ENCODE measurements around the gene PRUNE2.

The PRUNE2 gene

DNA sequence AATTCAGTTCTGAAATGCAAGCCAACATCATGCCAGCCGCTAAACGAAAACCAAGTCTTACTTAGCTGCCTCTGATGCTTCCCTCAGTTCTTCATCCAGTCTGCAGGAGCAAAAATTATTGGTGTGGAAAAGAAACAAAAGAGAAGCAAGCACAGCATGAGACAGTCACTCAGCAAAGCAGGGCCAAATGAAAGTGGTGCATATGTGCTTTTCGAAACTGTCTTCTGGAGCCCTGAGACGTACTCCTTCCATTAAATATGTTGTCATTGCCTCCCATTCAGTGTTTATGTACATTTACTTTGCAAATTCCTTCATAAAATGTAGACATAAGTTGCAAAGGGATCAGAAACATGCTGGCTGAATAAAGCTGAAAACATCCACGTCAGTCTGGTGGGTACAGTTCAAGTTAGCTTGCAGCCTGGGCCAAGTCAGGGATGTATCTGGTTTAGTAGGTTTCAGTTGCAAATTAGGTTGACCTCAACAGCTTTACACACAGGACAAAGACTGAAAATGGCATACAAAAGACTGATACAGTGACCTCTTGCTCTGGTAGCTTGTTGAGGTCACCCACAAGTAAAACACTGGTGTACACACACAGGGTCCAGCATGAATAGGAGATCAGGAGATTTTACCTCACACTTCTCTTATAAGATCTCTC is 281.4 kb downstream of the PRUNE2 start:
- DNase-seq (ENCODE audit: low read depth): no peak

- no peak for DNase-seq (ENCODE audit: low read depth)
Measured at GRCh38 chr9:76620996-76621395, 284.9 kb downstream of the PRUNE2 start.

- DNase-seq (ENCODE audit: low read depth): no peak
Measured at GRCh38 chr9:76620581-76620980, 285.3 kb downstream of the PRUNE2 start.

DNA sequence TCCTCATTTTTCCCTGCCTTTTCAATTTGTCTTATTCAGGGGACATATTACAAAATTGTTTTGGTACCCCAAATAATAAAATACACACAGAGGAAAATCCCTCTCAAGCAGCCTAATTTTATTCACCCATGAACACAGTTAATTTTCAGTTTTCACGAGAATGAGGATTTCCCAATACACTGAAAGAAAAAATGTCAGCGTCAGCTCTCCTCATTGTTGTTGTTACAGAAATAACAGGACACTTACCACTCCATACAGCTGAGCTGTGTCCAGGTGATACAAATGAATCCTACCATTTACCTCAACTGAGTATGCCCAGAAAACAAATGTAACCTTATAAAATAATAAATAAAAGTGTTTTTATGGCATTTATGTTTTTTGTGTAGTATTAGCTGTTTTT is 286.3 kb downstream of the PRUNE2 start:
- no peak for DNase-seq (ENCODE audit: low read depth)

- DNase-seq (ENCODE audit: low read depth): no peak
Measured at GRCh38 chr9:76619197-76619596, 286.7 kb downstream of the PRUNE2 start.

- no peak for DNase-seq (ENCODE audit: low read depth)
Measured at GRCh38 chr9:76618762-76619161, 287.2 kb downstream of the PRUNE2 start.

- DNase-seq (ENCODE audit: low read depth): no peak
Measured at GRCh38 chr9:76617497-76618175, 288.3 kb downstream of the PRUNE2 start.

GRCh38 chr9:76616780-76617179 is 289.1 kb downstream of the PRUNE2 start:
- no peak for DNase-seq (ENCODE audit: low read depth)

- DNase-seq (ENCODE audit: low read depth): no peak
Measured at GRCh38 chr9:76615177-76615603, 290.7 kb downstream of the PRUNE2 start.

- DNase-seq (ENCODE audit: low read depth): no peak
Measured at GRCh38 chr9:76613974-76614373, 291.9 kb downstream of the PRUNE2 start.

DNA sequence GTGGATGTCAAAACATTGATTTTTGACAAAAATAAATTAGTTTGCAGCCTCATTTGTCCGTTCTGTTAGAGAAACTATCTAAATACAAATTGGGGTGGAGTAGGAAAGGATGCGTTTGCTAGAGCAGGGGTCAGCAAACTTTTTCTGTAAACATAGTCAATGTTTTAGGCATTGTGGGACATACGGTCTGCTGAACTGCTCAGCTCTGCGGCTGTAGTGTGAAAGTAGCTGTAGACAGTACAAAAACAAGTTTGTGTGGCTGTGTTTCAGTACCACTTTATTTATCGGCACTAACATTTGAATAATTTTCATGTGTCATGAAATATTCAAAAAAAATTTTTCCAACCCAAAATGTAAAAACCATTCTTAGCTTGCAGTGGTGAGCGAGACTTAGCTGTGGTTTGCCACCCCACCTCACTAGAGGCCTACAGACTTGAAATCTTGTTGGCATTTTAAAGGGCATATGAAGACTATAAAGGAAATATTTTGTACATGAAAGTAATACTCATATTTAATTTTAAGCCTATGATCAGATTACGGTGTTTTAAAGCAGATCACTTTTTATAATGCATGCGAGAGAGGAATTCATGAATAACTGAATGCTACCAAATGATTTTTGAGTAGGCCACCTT is 292.6 kb downstream of the PRUNE2 start:
- DNase-seq (ENCODE audit: low read depth): no peak

- no peak for DNase-seq (ENCODE audit: low read depth)
Measured at GRCh38 chr9:76610011-76610352, 295.9 kb downstream of the PRUNE2 start.

- no peak for DNase-seq (ENCODE audit: low read depth)
Measured at GRCh38 chr9:76609285-76610010, 296.5 kb downstream of the PRUNE2 start.

GRCh38 chr9:76608575-76609273 is 297.2 kb downstream of the PRUNE2 start:
- no peak for DNase-seq (ENCODE audit: low read depth)

DNA sequence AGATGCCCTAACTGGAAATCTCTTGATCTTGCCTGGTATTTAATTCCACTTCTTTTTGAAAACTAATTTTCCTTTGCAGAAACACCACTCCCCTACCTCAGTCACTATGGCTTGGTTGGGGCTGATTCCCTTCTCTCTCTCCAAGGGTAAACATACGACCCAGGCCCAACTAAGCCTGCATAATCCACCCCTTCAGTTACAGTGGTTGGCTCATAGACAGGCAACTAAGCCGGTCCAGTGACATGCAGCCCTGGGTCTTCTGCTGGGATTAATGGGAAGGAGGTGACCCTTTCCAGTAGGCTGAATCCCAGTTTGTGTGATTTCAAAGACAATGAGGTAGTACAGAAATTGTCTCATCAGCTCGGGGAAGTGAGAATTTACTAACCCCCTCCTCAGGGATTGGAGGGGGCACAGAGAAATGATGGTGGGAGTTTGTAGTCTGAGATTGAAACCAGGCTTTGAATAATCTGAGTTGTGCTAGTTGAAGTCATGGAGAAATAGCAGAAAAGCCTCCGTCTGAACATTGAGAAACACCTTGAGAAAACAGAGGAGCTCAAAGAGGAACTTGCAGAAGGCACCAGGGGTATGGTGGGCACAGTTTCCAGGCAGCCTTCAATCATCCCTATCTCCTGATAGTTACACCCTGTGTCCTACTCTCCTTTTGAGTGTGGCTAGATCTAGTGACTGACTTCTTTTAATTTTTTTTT is 298.0 kb downstream of the PRUNE2 start:
- DNase-seq (ENCODE audit: low read depth): no peak

GRCh38 chr9:76605321-76605900 is 300.5 kb downstream of the PRUNE2 start:
- DNase-seq (ENCODE audit: low read depth): no peak

- DNase-seq (ENCODE audit: low read depth): no peak
Measured at GRCh38 chr9:76603931-76604570, 301.9 kb downstream of the PRUNE2 start.

DNA sequence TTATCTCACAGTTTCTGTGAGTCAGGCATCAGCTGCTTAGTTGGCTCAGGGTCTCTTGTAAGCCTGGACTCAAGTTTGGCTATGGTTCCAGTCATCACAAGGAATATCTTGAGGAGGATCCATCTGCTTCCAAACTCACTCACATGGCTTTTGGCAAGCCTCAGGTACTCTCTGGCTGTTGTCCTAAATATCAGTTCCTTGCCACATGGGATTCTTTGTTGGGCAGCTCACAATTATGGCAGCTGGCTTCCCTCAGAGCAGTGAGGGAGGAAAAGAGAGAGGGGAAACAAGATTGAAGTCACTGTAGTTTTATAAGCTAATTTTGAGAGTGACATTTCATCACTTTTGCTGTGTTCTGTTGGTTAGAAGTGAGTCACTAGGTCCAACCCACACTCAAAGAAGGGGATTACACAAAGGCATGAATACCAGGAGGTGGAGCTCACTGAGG is 302.4 kb downstream of the PRUNE2 start:
- no peak for DNase-seq (ENCODE audit: low read depth)

GRCh38 chr9:76602199-76602598 is 303.7 kb downstream of the PRUNE2 start:
- no peak for DNase-seq (ENCODE audit: low read depth)

- DNase-seq (ENCODE audit: low read depth): no peak
Measured at GRCh38 chr9:76600007-76600615, 305.8 kb downstream of the PRUNE2 start.

Measured in CMK (cell line).